ENCODE measurements around the gene COX4I1. TPM values are rescaled to one million over a fixed set of nuclear protein-coding genes. Genes with fewer than 3 reads are reported as not detected.

Gene COX4I1
- 485 TPM for total RNA-seq

DNA sequence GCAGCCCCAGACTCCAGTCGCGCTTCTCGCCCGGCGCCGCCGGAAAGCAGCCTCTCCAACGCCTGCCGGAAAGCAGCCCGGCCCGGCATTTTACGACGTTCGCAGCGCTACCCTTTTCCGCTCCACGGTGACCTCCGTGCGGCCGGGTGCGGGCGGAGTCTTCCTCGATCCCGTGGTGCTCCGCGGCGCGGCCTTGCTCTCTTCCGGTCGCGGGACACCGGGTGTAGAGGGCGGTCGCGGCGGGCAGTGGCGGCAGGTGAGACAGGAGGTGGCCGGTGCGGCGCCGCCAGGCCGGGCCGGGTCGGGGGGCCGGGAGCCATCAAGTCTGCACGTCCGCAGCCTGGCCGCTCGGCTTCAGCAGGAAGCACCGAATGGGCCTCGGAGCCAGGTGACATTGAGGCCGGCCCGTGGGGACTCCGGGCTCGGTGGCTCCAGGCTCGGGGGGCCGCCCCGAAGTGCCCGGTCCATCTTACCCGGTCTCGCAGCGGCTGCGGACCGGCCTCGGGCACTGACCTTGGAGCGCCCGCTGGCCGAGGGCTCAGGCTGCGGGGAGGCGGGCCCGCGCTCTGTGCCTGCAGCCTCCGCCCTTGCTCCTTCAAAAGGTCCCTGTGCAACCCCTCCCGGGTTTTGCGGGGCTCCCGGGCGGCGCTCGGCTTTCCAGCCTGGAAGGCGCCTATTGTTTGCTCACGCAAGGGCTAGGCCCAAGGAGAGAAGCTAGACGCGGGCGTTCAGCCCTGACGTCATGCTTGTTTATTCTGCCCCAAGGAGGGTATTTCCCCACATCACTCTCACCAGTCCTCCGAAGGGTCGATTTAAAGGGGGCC, at the start of gene COX4I1, which contains the start of gene EMC8:
COX4I1 (plus strand) TSS at position 199 of the 824 bp plus-strand sequence. CDS start 1,511 bp downstream, outside the sequence.
EMC8 (minus strand) TSS at position 48 of the 824 bp plus-strand sequence. CDS start 249 bp downstream, outside the sequence.
- peak; percentile 96 for DNase-seq (ENCODE audit: low spot score)

DNA sequence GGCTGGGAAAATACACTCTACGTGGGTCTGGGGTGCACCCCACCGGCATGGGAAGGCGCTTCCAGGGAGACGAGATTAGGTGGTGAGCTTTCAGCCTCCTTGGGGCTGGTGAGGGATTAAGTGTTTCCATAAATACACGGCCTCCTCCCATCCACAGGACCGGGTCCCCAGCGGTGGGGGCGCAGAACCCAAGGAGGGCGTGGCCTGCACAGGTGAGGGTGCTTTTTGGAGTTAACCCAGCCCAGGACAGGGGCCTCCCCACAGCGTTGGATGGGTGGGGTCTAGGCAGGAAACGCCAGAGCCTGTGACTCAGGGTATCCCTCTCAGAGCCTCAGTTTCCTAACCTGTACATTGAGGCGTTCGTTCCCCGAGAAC, 49.7 kb upstream of the COX4I1 start:
- no peak for DNase-seq (ENCODE audit: low spot score)

DNA sequence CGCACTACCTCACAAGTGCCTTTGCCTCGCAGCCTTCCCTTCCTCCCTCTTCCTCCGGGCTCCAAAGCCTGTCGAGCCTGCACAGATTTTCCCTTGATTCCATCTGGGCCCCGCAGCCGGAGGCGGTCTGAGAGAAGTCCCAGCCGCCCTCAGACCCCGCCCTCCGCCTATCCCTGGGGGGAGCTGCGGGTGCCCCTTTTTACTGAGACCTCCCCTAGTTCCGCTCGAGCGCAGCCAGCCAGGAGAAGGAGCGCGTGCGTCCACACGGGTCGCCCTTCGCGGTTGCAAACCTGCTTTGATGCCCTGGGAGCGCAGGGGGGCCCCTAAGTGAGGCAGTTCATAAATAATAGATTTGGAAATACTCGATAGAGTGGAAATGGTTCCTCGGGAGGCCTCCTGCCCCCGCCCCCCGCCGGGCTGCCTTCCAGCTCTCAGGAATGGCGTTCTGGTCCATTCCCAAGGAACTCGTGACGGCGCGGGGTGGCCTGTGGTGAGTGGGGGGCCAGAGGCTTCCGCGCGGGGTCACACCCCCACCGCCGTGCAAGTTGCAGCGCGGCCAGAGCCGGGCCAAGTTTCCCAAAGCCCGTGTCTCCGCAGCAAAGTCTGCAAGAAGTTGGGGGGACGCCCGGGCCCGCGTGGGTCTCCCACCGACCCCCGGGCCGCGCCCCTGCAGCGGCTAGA, 49.2 kb upstream of the COX4I1 start:
- peak; percentile 61 for DNase-seq (ENCODE audit: low spot score)

DNA sequence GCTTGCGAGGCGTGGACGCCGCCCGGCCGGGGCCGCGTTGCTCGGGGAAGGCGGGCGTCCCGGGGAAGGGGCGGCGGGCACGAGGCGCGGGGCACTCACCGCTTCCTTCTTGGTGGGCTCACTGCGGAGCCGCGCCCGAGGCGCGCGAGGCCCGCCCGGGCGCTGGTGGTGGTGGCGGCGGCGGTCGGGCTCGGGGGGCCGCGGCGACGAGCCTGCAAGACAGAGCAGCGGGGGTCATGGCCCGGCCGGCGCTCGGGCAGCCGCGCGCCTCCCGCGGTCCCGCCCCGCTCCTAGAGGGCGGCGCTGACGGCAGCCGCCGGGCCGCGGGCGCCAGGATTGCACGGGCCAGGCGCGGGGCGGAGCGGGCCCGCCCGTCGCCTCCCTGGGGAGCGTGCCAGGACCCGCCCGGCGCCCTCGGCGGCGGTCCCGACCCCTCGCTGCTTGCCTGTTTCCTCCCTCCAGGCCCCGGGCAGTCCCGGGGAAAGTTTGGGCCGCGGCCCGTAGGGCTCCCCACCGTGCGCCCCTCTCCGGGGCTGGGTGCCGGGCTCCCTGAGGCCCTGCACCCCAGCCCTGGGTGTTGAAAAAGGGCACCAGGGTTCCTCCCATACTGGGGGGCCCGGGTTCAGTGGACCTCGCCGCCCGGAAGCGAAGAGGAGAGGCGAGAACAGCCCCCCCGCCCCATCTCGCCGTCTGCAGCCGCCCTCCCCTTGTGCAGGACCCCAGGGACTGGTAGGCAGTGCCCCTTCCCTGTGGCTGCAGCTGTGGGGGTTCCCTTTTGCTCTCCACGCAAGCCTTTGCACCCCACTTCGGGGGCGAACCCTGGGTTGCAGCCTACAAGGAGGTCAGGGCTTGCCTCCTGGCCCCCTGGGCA, 48.4 kb upstream of the COX4I1 start, which contains the start of gene C16orf74:
C16orf74 (minus strand) TSS at position 270 of the 871 bp plus-strand sequence. CDS start 15,879 bp downstream, outside the sequence.
- no peak for DNase-seq (ENCODE audit: low spot score)

DNA sequence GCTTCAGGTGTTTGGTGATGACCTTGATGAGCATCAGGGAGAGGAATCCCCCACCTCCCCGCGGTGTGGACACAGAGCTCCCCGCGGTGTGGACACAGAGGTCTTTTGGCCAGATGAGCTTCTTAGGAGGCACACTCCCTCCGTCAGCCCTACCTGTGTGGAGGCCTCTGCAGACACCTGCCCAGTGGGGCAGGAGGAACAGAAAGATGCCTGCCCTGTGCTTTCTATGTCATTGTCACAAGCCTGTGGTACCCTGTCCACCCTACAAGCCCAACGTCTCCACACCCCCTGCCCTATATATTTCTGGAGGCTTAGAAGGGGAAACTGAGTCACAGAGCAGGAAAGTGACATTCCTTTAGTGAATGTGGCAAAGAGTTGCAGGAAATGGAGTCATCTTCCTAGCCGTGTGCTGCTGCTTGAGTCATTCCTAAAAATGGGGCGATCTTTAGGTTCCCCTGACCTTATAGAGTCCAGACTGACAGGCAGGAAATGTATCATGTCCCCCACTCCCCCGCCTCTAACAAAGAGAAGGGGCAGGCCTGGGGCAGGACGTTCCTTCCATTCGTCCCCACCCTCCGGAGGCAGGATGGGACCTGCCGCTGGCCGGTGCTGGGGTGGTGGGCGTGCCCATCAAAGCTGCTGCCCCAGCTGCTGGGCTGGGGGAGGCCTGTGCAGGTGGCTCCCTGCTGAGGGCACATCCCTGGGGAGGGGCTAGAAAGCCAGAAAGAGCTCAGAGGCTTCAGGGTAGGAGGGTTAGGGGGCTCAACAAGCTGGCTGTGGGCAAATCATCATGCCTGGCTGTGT, 47.6 kb upstream of the COX4I1 start:
- peak; percentile 70 for DNase-seq (ENCODE audit: low spot score)

DNA sequence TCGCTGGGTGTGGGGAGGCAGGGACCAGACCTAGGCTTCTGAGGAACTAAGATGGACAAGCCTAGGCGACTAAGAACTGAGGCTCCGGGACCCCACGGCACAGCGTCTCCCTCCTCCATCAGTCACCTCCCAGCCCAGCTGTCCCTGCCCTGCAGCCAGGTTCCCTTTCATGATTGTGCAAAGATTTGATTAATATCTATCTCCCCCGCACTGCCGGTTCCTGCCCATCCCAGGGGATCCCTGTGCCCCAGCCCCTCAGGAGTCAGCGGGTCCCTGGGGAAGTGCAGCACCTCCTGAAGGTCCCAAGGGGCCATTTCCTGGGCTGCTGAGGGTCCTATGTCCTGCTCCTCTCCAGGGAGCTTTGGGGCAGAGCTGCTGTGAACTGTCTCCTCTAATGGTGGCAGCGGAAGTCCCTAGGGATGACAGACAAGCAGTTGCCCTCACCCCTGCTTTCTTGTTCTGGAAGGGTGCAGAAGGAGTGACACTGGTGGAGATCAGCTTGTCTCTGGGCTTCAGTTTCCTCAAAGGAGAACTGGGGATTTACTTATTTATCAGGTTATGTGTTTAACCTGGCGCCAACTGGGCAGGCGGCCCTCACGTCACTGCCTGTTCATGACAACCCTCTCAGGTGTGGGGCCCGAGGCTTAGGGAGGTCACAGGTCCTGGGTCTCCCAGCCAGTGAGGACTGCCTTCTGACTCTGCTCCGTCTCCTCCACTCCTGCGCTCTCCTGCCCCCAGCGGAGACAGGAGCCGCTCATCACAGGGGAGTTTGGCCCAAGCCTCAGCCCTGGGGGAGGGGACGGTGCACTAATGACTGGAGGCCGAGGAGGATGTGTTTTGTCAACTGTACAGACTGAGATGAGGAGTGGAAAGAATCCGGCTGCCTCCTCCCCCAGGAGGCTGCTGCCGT, 46.7 kb upstream of the COX4I1 start:
- no peak for DNase-seq (ENCODE audit: low spot score)

DNA sequence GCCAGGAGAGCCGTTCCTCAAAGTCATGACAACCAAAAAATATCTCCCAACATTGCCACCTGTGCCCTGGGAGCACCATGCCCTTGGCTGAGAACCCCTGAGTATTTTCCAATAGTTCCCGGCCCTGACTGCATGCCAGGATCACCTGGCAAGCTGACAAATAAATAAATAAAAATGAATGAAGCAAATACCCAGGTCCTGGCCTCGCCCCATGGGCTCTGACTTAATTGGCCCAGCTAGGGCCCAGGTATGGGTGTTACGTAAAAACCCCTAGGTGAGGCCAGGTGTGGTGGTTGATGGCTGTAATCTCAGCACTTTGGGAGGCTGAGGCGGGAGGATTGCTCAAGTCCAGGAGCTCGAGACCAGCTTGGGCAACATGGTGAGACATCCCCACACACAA, 45.9 kb upstream of the COX4I1 start:
- no peak for DNase-seq (ENCODE audit: low spot score)

DNA sequence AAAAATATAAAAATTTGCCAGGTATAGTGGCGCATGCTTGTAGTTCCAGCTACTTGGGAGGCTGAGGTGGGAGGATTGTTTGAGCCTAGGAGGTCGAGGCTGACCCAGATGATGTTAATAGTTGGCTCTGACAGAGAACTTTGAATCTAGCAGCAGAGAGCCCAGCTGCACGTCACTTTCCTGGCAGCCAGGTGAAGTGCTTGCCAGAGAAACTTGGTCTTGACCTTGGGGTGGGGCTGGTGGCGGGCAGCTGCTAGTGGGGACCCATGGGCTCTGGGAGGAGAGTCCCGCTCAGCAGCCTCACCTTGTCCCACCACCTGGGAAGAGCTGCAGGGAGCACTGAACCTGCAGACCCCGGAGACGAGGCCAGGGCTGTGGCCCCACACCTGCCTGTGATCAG, 45.5 kb upstream of the COX4I1 start:
- DNase-seq (ENCODE audit: low spot score): no peak

GRCh38 chr16:85754413-85754812, 45.1 kb upstream of the COX4I1 start:
- no peak for DNase-seq (ENCODE audit: low spot score)

- DNase-seq (ENCODE audit: low spot score): no peak
These were observed 43.3 kb upstream of the COX4I1 start for GRCh38 chr16:85755929-85756768.

GRCh38 chr16:85757341-85757822, 42.1 kb upstream of the COX4I1 start:
- no peak for DNase-seq (ENCODE audit: low spot score)

GRCh38 chr16:85759136-85759535, 40.4 kb upstream of the COX4I1 start:
- no peak for DNase-seq (ENCODE audit: low spot score)

DNA sequence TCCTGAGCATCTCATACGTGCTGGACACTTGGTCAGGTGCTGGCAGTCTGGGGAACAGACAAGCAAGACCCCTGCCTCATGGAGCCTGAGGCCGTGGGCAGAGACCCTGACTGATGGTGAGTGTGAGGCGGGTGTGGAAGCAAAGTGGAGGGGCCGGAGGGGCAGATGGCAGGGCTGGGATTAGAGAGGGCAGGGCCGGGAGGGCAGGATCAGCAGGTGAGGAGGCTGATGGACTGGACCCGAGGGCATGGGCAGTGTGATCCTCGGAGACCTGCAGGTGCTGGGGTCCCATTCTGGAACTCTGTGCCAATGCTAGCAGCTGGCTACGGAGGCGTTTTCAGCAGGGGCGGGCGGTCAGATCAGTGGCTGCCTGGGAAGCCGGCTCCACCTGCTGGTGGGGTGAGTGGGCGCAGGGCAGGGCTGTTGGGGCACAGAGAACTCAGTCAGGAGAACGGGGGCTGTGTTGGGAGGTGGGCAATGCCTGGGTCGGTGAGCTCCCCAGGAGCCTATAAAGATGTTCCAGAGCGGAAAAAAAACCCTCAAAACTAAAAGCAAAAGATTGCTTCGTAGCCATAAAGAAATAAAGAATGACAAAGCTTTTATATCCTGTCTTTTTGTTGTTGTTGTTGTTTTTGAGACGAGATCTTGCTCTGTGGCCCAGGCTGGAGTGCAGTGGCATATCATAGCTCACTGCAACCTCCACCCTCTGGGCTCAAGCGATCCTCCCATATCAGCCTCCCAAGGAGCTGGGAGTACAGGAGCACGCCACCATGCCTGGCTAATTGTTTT, 39.7 kb upstream of the COX4I1 start:
- no peak for DNase-seq (ENCODE audit: low spot score)

GRCh38 chr16:85761861-85762260, 37.6 kb upstream of the COX4I1 start:
- no peak for DNase-seq (ENCODE audit: low spot score)

- no peak for DNase-seq (ENCODE audit: low spot score)
These were observed 36.5 kb upstream of the COX4I1 start for GRCh38 chr16:85762970-85763369.

DNA sequence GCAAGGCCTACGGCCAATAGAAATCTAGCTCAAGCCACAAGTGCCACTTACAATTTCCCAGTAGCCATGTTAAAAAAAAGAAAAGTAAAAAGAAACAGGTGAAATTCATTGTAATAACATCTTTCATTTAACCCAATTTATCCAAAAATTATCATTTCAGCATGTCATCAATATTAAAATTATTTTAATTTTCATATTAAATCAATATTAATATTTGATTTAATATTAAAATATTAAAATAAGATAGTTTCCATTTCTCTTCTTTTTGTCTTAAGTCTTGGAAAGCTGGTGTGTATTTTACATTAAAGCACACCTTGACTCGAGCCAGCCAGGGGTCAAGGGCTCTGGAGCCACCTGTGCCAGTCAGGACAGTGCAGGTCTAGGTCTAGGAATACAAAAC, 35.9 kb upstream of the COX4I1 start:
- DNase-seq (ENCODE audit: low spot score): no peak

- no peak for DNase-seq (ENCODE audit: low spot score)
These were observed 34.3 kb upstream of the COX4I1 start for GRCh38 chr16:85765211-85765610.

DNA sequence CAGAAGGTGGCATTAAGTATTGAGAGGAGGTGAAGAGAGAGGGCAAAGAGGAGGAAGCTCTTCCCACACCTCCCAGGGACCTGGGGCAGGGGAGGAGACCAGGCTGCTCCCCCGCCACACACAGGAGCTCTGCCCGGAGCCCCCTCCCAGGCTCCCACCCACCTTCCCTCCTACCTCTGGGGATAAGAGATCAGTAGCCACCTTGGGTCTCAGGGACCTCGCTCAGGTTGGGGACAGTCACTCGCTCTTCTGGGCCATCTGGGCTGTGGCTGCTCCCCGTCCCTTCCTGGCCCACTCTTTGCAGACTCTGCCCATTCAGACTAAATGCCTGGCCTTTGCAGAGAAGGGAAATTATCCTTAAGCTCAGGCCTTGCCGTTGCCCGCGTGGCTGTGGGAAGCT, 33.7 kb upstream of the COX4I1 start:
- no peak for DNase-seq (ENCODE audit: low spot score)

Measured in ureter (tissue), 1 donor.